Urothelium cell line (cell line): ENCODE data around the gene SEMA4G.

Source experiments
- DNase-seq: peaks from one replicate; pipeline ENCODE4 v3.0.0; 2011; ENCODE audit warnings: low spot score, mixed read lengths
- FAIRE-seq: peaks from 2 replicates; lab custom pipeline; 2011; peaks lifted over from hg19 to GRCh38; lab: Jason Lieb, UNC

The SEMA4G gene

GRCh38 chr10:100986952-100987684 is 17.8 kb downstream of the SEMA4G start, which contains the start of the genes MRPL43 and TWNK:
Gene MRPL43, minus strand, starts transcription at chr10:100987497. Its CDS starts 54 bp downstream, at chr10:100987443.
Gene TWNK, plus strand, starts transcription at chr10:100987543. Its CDS starts 668 bp downstream, at chr10:100988211.
- FAIRE-seq (peak; percentile 79), DNase-seq (peak; percentile 91)

- DNase-seq = no peak
- FAIRE-seq = no peak
These were observed 18.4 kb downstream of the SEMA4G start for GRCh38 chr10:100987685-100988049.

- peak; percentile 52 for FAIRE-seq
- DNase-seq = no peak
These were observed 18.9 kb downstream of the SEMA4G start for GRCh38 chr10:100988166-100988565.

- DNase-seq = no peak
These were observed 19.8 kb downstream of the SEMA4G start for GRCh38 chr10:100989088-100989487.

DNA sequence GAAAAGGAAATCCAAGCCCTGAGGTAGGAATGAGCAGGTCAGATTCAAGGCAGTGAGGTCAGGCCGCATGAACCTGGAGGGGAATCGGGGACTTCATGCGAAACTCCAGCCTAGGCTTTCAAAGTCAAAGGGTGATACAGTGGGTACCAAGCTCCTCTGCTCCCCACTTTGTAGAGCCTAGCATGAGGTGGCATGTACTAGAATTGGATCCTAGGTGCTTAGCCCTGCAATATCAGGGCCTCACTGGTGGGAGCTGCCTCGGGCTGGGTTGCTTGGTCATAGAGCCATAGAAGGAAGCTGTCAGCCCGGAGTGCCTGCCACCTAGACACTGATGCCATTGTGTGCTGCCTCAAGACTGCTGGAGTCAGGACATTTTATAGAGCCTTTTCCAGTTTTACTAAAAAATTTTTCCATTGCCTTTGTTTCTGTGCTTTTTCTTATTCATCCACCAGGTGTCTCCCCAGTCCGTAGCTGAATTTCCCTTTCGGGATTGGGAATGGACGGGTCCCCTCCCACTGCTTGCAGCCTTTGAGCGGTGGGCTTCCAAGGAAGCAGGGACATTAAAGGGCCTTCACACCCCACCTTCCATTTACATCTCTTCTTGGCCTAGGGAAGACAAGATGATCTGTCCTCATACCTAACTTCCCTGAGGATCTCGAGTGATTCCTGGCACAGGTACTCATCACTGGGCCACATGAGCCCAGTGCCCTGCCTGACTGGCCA is 24.8 kb downstream of the SEMA4G start:
- FAIRE-seq = no peak
- peak; percentile 41 for DNase-seq

More at GRCh38 chr10:100989088-100989487, 19.8 kb downstream of the SEMA4G start:
- no peak for FAIRE-seq

- DNase-seq (no peak), FAIRE-seq (no peak)
These were observed 25.9 kb downstream of the SEMA4G start for GRCh38 chr10:100995181-100995580.

GRCh38 chr10:100996678-100997359 is 27.5 kb downstream of the SEMA4G start:
- FAIRE-seq = no peak
- peak; percentile 76 for DNase-seq

DNA sequence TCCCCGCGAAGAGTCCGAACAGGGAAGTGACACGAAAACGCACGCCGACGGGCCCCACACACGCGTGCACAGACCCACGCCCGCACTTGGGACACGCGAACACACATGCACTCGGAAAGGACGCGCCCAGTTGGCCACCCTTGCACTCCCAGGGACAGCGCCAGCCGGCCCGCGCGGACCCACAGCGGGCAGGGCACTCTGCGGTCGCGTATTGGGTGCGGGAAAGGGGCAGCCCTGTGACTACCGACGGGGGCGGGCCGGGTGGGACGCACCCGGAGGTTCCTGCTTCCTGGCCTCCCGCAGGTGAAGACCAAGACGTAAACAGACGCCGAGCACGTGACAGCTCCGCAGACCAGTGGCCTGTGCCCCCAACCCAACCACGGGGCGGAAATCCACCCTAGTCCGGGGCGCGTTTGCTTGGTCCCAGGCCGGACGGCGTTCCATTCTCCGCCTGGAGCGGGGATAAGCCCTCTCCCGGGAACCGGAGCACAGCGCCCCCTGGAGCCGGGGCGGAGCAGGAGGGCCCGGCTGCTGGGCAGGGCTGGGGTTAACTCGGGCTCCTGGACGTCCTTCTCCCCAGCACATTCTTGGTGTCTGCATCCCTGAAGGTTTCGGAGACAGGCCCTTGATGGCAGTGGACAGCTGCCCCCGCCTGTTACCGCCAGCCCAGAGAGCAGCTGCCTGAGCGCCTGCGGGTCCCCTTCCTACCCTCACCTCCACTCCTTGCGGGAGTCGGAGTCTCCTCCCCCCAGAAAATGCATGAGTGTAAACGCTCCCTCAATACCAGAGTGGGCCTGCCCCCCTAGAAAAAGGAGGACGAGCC is 28.3 kb downstream of the SEMA4G start:
- peak; percentile 89 for DNase-seq
- no peak for FAIRE-seq

DNA sequence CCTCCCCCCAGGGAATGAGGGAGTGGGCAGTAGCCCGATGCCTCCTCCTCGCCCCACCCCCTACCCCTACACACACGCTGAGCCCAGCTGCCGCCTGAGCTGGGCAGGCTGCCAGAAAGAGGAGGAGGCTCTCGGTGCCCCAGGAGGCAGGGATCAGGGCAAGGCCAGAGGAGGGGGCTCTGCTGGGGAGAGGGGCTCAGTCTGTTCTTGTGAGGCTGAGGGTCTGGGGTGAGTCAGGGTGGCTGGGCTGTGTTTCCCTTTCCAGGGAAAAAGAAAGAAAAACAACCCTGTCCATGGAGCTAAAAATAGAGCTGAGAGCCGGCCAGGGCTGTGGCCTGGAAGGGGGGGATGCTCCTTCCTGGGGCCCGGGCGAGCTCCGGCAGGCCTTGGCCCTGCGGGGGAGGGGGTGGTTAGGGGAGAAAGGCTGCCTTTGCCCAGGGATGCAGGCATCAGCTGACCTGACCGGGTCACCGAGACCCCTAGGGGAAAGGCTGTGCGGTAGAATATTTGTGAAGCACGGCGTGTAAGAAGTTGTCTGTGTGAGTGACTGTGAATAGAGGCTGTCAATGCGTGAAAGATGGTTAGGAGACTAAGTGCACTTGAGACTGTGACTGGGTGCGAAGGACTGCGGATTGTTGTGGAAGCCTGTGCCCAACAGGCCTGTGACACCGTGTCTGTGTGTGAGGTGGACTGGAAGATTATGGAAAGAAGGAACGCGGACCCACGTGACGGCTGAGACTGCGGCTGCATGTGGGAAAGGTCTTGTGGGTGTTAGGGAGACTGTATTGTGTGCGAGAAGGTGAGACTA is 29.1 kb downstream of the SEMA4G start:
- FAIRE-seq = peak; percentile 81

DNA sequence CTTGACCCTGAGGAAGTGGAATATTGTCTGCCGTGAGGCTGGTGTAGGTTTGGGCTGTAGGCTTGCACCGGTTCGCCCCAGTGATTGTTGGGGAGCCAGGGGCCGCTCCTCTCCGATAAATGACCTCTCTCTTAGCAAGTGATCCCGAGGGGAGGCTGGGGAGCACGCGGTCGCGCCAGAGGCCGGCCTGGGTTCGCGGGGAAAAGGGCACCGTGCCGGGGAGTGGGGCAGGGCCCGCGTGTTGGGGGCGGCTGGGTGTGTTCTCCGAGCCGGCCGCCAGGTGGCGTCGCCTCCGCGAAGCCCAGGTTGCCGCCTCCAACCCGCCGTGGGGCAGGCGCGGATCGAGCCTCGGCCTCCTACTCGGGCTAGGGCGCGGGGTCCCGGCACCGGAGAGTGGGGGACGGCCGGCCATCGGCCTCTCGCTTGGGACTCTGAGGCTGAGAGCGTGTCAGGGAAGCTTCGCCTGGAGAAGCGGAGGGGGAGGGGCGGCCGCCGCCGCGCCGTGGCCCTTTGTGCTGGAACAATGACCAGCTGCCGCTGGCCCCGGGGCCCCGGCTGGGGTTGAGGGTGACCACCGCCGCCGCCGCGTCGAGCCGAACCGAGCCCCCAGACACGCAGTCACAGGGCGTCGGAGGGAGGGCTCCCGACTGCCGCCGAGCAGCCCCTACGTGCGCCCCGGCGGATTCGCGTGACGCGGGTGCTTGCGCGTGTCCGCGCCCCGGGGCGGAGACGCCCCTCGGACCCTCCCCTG is 29.9 kb downstream of the SEMA4G start:
- FAIRE-seq = peak; percentile 89
- DNase-seq = peak; percentile 88

More for the DNA sequence above, 29.1 kb downstream of the SEMA4G start:
- peak; percentile 93 for DNase-seq

DNA sequence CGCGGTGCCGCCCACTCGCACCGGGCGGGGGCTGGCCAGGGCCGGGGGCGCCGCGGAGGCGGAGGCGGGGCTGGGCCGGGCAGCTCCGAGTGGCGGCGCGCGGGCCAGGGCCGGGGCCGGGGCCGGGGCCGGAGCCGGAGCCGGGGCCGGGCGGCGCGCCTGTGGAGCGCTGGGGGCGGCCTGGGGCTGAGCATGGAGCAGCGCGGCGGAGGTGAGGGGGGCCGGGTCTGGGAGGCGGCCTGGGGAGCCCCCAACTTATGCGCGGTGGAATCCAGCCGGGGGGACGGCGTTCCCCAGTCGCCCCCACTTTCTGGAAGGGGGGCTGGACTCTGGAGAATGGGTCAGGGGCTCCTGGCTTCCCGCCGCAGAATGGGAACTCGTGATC is 30.4 kb downstream of the SEMA4G start, which contains the start of gene LZTS2:
LZTS2 (plus strand) TSS at position 67 of the 385 bp plus-strand sequence. CDS start 2,731 bp downstream, outside the sequence.
- FAIRE-seq = no peak
- DNase-seq = no peak

GRCh38 chr10:101000127-101000914 is 31.0 kb downstream of the SEMA4G start:
- no peak for FAIRE-seq
- DNase-seq = peak; percentile 32

GRCh38 chr10:101000915-101001658 is 31.8 kb downstream of the SEMA4G start:
- FAIRE-seq (no peak), DNase-seq (peak; percentile 50)

- no peak for FAIRE-seq
- no peak for DNase-seq
These were observed 32.3 kb downstream of the SEMA4G start for GRCh38 chr10:101001659-101002035.

DNA sequence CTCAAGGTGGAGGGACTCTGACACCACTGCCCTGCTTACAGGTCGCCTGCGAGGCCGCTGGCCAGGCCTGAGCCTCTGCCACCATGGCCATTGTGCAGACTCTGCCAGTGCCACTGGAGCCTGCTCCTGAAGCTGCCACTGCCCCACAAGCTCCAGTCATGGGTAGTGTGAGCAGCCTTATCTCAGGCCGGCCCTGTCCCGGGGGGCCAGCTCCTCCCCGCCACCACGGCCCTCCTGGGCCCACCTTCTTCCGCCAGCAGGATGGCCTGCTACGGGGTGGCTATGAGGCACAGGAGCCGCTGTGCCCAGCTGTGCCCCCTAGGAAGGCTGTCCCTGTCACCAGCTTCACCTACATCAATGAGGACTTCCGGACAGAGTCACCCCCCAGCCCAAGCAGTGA is 33.2 kb downstream of the SEMA4G start:
- DNase-seq (no peak), FAIRE-seq (no peak)

GRCh38 chr10:101003639-101004206 is 34.4 kb downstream of the SEMA4G start:
- DNase-seq = no peak
- FAIRE-seq = no peak

- no peak for FAIRE-seq
- no peak for DNase-seq
These were observed 36.1 kb downstream of the SEMA4G start for GRCh38 chr10:101005361-101005760.
